HUES48 (cell line): ENCODE results near the gene GLB1L.

Experiments used
- H3K27ac ChIP-seq: one replicate; pipeline ENCODE4 v1.7.0; 2013; ENCODE audit warnings: low read depth, low read length, inconsistent platforms
- H3K27me3 ChIP-seq: 2 replicates; pipeline ENCODE4 v1.6.1; 2013; ENCODE audit warnings: mild to moderate bottlenecking, low read length; ENCODE audit not compliant: control insufficient read depth, insufficient read depth
- H3K36me3 ChIP-seq: 2 replicates; pipeline ENCODE4 v1.6.1; 2013; ENCODE audit warnings: low read length; ENCODE audit not compliant: control insufficient read depth, insufficient read depth
- H3K4me1 ChIP-seq: 2 replicates; pipeline ENCODE4 v1.6.1; 2013; ENCODE audit warnings: mild to moderate bottlenecking, low read length; ENCODE audit not compliant: control insufficient read depth, insufficient read depth
- H3K4me3 ChIP-seq: 2 replicates; pipeline ENCODE4 v1.5.1; 2013; ENCODE audit warnings: mild to moderate bottlenecking, low read depth, low read length
- H3K9ac ChIP-seq: 2 replicates; pipeline ENCODE4 v1.6.1; 2013; ENCODE audit warnings: mild to moderate bottlenecking, low read depth, low read length, moderate library complexity
- H3K9me3 ChIP-seq: 2 replicates; pipeline ENCODE4 v1.6.1; 2013; ENCODE audit warnings: low read length; ENCODE audit not compliant: control insufficient read depth, insufficient read depth

Gene GLB1L

DNA sequence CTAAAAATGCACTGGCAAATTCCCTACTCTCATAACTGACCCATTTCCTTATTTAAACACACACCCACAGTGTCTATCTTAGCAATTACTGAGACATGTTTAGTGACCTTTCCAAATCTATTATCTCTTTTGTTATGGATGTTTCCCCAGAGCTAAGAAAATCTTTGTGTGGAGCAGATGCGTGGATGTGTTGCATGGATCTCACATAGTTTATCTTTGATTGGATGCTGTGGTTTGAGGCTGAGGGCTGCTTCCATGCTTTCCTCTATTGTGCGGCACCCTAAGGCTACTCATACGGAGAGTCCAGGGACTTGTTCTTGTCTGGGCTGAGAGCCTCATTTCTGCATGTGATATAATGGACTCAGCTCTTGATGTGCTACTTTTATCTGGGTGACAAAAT is 10.9 kb downstream of the GLB1L start:
- H3K27me3 ChIP-seq, result no peaks in the 10 kb centered on the region
- H3K9me3 ChIP-seq, result no peaks in the 10 kb centered on the region
- H3K36me3 ChIP-seq, result peaks cover 69% of the 10 kb centered on the region
- H3K4me1 ChIP-seq, result no peaks in the 10 kb centered on the region
- H3K9ac ChIP-seq, result no peak overlapping the region
- H3K27ac ChIP-seq, result no peak overlapping the region
- H3K4me3 ChIP-seq, result no peak overlapping the region

DNA sequence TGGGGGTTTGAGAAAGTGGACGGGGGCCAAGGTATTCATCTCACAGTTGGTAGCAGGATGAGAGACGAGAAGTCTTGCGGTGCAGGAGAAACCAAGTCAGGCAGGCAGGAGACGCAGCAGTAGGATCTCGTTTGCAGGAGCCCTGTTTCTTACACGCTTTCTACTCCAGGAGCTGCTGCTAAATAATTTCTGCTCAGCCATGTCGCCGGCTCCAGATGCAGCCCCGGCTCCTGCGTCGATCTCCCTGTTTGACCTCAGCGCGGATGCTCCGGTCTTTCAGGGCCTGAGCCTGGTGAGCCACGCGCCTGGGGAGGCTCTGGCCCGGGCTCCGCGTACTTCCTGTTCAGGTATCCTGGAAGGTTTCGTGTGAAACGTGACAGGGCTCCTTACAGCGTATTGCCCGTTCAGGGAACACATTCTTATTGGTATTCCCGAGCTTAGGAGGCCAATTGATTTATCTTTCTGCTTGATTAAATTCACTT is 15.1 kb downstream of the GLB1L start:
- peaks cover 51% of the 10 kb centered on the region for H3K36me3 ChIP-seq
- no peaks in the 10 kb centered on the region for H3K9me3 ChIP-seq
- H3K4me3 ChIP-seq, result peak overlapping the region; percentile 86
- H3K27ac ChIP-seq, result peak overlapping the region; percentile 88
- peaks cover 5% of the 10 kb centered on the region; the same call in 1 of the 2 replicates for H3K4me1 ChIP-seq
- peak overlapping the region; percentile 77 for H3K9ac ChIP-seq
- no peaks in the 10 kb centered on the region for H3K27me3 ChIP-seq

GRCh38 chr2:219229305-219230058 is 15.8 kb downstream of the GLB1L start, which contains the start of the genes ANKZF1 and ATG9A:
ANKZF1 (plus strand) TSS chr2:219229806; CDS start chr2:219230258, 452 bp downstream.
ATG9A (minus strand) TSS chr2:219229636; CDS start chr2:219228024, 1,612 bp downstream.
- H3K9ac ChIP-seq, result peak within 1 kb of the TSS; percentile 77
- H3K27ac ChIP-seq, result peak within 1 kb of the TSS; percentile 88
- H3K27me3 ChIP-seq, result no peaks in the 10 kb centered on the region
- H3K4me3 ChIP-seq, result peak within 1 kb of the TSS; percentile 86
- H3K9me3 ChIP-seq, result no peaks in the 10 kb centered on the region
- peaks cover 51% of the 10 kb centered on the region for H3K36me3 ChIP-seq
- peaks cover 5% of the 10 kb centered on the region; the same call in 1 of the 2 replicates for H3K4me1 ChIP-seq

DNA sequence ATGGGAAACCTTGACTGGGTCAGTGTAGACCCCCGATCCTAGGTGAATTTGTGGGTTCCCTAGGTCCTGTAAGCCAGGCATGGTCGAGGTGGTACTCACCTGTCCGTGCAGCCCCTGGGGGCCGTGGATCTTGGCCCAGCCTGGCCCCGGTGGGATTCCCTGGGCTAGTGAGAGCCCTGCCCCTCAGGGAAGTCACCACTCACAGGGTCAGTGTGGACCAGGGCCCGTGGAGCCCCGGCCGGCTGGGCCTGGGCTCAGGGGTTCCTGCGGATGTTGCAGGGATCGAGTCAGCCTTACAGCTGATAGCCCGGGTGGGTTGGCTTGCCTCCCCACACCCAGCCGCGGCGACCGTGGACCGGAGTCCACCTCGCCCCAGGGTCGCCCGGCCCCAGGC is 16.3 kb downstream of the GLB1L start:
- no peaks in the 10 kb centered on the region for H3K27me3 ChIP-seq
- H3K9me3 ChIP-seq, result no peaks in the 10 kb centered on the region
- H3K27ac ChIP-seq, result peak overlapping the region; percentile 88
- H3K4me3 ChIP-seq, result peak overlapping the region; percentile 86
- H3K36me3 ChIP-seq, result peaks cover 51% of the 10 kb centered on the region
- H3K4me1 ChIP-seq, result peaks cover 5% of the 10 kb centered on the region; the same call in 1 of the 2 replicates
- peak overlapping the region; percentile 55 for H3K9ac ChIP-seq

- H3K9ac ChIP-seq, result no peak overlapping the region; the same call in 1 of the 2 replicates
- H3K27ac ChIP-seq, result no peak overlapping the region
- H3K4me3 ChIP-seq, result peak overlapping the region; percentile 86
- peaks cover 5% of the 10 kb centered on the region; the same call in 1 of the 2 replicates for H3K4me1 ChIP-seq
- peaks cover 51% of the 10 kb centered on the region for H3K36me3 ChIP-seq
- H3K9me3 ChIP-seq, result no peaks in the 10 kb centered on the region
- H3K27me3 ChIP-seq, result no peaks in the 10 kb centered on the region
These were observed 17.0 kb downstream of the GLB1L start for GRCh38 chr2:219228041-219228910.

DNA sequence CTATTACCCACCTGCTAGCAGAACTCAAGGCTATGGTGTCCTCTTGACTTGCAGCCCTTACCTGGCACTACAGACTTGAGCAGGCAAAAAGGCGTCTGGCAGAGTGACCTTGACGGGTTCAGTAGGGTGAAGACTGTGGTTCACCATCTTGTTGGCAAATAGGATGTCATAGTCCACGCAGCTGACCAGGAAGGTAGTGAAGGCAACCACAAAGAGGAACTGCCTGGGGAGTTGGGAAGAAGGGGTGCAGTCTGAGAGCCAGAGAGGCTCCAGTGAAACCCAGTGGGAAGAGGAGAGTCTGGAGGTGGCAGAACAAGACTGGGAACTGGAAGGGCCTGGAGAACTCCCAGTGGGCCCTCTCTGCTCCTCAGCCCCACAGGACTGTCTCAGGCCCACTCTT is 19.9 kb downstream of the GLB1L start:
- no peaks in the 10 kb centered on the region for H3K27me3 ChIP-seq
- H3K4me1 ChIP-seq, result peaks cover 5% of the 10 kb centered on the region; the same call in 1 of the 2 replicates
- no peaks in the 10 kb centered on the region for H3K9me3 ChIP-seq
- no peak overlapping the region for H3K4me3 ChIP-seq
- H3K27ac ChIP-seq, result no peak overlapping the region
- no peak overlapping the region for H3K9ac ChIP-seq
- peaks cover 58% of the 10 kb centered on the region for H3K36me3 ChIP-seq

DNA sequence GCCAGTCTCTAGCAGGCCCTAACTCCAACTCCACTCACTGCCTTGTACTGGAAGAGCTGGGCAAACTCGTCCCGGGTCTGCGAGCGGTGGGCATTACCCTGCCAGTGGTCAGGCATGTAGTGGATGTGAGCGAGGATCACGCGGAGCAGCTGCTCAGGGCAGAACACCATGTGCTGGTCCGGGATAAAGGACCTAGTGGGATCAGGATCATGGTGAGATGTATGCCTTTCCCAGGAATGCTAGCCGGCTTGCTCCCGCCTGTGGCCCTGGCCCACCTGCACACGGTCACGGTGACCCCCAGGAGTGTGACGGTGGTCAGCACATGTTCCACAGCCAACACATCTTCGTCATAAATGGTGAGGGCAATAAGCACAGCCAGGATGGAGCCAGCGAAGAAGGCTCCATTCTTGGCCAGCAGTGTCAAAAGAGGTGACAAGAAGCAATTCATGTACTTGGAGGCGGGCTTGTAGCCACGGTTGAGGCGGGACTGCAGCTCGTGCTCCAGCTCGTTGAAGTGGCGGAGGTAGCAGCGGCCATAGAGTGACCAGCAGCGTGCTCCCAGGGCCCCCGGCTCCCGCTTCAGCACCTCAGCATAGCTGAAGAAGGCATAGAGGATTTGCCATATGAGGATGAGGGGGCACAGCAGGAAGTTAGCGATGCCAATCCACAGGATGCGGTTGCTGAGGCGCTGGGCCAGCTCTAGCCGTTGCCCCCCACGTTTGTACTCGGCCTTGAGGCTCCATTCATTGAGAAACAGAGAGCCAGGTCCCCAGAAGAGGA is 21.2 kb downstream of the GLB1L start:
- H3K4me3 ChIP-seq, result no peak overlapping the region
- peaks cover 8% of the 10 kb centered on the region for H3K4me1 ChIP-seq
- H3K27me3 ChIP-seq, result no peaks in the 10 kb centered on the region
- H3K9me3 ChIP-seq, result no peaks in the 10 kb centered on the region
- H3K9ac ChIP-seq, result no peak overlapping the region
- no peak overlapping the region for H3K27ac ChIP-seq
- peaks cover 61% of the 10 kb centered on the region for H3K36me3 ChIP-seq

DNA sequence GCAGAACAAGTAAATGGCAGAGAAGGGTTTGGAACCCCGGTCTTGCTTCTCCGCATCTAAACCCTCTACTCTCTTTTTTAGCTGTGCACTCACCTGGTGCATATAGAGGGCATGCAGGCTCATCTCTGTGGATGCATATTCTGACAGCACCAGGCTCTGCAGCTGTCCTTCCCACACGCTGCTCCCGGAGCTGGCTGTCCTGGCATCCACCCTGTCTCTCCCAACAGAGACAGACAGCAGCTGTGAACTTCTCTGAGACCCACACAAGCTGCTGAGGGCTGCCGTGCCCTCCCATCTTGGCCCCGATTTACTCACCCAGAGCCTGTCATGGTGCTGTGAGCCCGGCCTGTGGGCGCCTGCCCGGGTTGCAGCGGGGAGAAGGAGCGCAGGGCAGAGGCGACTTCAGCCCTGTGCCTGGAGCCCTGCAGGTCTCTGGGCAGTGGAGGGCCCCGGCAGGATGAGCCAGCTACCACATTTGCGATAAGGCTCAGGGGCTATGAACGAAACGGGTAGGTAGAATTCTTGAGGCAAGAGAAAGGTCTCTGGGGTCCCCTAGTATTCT is 23.2 kb downstream of the GLB1L start:
- H3K4me3 ChIP-seq, result no peak overlapping the region
- H3K9ac ChIP-seq, result no peak overlapping the region
- no peaks in the 10 kb centered on the region for H3K27me3 ChIP-seq
- peaks cover 61% of the 10 kb centered on the region for H3K36me3 ChIP-seq
- H3K4me1 ChIP-seq, result peaks cover 4% of the 10 kb centered on the region; the same call in 1 of the 2 replicates
- no peaks in the 10 kb centered on the region for H3K9me3 ChIP-seq
- H3K27ac ChIP-seq, result no peak overlapping the region

DNA sequence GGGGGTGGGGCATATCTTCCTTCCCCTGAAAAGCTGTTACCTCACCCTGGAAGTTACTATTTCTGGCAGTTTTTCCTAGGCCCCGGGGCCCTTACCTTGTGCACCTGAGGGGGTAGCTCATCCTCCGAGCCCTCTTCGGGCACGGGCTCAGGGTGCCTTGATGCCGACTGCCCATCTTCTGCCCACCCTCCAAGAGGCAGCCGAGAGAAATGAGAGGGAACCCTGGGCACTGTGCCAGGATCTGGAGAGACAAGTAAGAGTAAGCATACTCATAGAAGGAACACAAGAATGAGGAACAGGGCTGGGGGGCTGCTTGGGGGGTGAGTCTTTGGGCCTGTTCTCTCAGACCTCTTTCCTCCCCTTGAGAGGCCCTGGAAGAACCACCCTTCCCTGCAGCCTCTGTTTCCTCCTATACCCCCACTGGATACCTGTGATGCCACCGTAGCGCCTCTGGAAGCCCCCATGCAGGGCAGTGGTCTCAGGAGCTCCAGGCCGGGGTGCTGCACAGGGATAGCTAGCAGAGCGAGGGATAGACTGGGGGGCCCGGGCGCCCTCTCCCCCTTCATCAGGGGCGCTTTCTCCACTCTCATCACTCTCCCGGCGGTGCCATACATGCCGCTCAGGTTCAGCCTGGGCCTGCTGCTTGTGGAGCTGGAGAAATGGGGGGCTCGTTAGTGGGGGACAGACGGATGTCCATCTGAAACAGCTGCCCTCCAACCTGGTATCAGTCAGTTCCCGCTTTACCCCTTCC is 24.4 kb downstream of the GLB1L start:
- peaks cover 4% of the 10 kb centered on the region; the same call in 1 of the 2 replicates for H3K4me1 ChIP-seq
- H3K4me3 ChIP-seq, result no peak overlapping the region
- no peak overlapping the region for H3K27ac ChIP-seq
- H3K9ac ChIP-seq, result no peak overlapping the region
- no peaks in the 10 kb centered on the region for H3K9me3 ChIP-seq
- H3K27me3 ChIP-seq, result no peaks in the 10 kb centered on the region
- peaks cover 58% of the 10 kb centered on the region for H3K36me3 ChIP-seq
